ENCODE results near the gene RAD9A. TPM values are rescaled to one million over a fixed set of nuclear protein-coding genes. Genes with fewer than 3 reads are reported as not detected.
"Not testable (repeated sequence)": the region's sequence is repeated elsewhere in the genome, so short reads cannot be mapped to it uniquely, and the experiment has no call there.

Gene RAD9A
- total RNA-seq, 1 experiment from 2014 or later, result 20.3 TPM

GRCh38 chr11:67418476-67419281 lies 26.9 kb downstream of the RAD9A start:
- in situ Hi-C loops (cut with HindIII; ENCODE audit: low sequenced_read_pairs), result no loop called here
- DNase-seq (ENCODE audit: low spot score), result peak; percentile 83

- no peak for DNase-seq (ENCODE audit: low spot score)
- in situ Hi-C loops (cut with HindIII; ENCODE audit: low sequenced_read_pairs), result no loop called here
Measured at GRCh38 chr11:67419325-67420049, 27.7 kb downstream of the RAD9A start.

- no peak for DNase-seq (ENCODE audit: low spot score)
- in situ Hi-C loops (cut with HindIII; ENCODE audit: low sequenced_read_pairs), result no loop called here
Measured at GRCh38 chr11:67420147-67420645, 28.4 kb downstream of the RAD9A start.

GRCh38 chr11:67420646-67421429 lies 29.1 kb downstream of the RAD9A start:
- in situ Hi-C loops (cut with HindIII; ENCODE audit: low sequenced_read_pairs), result no loop called here
- DNase-seq (ENCODE audit: low spot score), result peak; percentile 96

DNA sequence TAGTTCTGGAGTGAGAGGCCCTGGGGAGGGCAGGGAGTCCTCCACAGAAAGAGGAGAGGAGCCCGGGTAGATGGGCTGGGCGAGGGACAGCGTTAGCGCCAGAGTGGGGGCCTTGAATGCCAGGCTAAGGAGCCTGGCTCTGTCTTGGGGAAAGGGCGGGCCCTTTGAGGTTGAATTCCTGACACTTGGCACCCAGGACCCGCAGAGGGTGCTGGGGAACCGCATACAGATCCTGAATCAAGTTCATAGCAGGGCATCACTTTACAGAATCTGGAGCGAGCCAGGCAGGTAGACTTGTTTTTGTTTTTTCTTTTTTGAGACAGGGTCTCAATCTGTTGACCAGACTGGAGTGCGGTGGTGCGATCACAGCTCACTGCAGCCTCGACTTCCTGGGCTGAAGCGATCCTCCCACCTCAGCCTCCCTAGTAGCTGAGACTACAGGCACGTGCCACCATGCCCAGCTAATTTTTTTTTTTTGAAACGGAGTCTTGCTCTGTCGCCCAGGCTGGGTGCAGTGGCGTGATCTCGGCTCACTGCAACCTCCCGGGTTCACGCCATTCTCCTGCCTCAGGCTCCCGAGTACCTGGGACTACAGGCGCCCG lies 29.7 kb downstream of the RAD9A start:
- in situ Hi-C loops (cut with HindIII; ENCODE audit: low sequenced_read_pairs), result no loop called here
- no peak for DNase-seq (ENCODE audit: low spot score)

GRCh38 chr11:67422891-67423290 lies 31.1 kb downstream of the RAD9A start:
- DNase-seq (ENCODE audit: low spot score), result no peak
- in situ Hi-C loops (cut with HindIII; ENCODE audit: low sequenced_read_pairs), result no loop called here

- no peak for DNase-seq (ENCODE audit: low spot score)
- in situ Hi-C loops (cut with HindIII; ENCODE audit: low sequenced_read_pairs), result no loop called here
Measured at GRCh38 chr11:67423466-67423865, 31.7 kb downstream of the RAD9A start.

DNA sequence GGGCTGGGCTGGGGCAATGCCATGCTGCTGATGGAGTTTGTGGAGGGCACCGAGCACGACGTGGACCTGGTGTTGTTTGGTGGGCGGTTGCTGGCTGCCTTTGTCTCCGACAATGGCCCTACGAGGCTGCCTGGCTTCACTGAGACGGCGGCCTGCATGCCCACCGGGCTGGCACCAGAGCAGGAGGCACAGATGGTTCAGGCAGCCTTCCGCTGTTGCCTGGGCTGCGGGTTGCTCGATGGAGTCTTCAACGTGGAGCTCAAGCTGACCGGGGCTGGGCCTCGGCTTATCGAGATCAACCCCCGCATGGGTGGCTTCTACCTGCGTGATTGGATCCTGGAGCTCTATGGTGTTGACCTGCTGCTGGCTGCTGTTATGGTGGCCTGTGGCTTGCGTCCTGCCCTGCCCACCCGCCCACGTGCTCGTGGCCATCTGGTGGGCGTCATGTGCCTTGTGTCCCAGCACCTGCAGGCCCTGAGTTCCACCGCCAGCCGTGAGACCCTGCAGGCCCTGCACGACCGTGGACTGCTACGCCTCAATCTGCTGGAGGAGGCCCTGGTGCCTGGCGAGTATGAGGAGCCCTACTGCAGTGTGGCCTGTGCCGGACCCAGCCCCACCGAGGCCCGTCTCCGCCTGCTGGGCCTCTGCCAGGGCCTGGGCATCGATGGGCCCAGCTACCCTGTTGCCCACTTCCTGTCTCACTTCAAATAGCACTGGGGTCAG lies 32.3 kb downstream of the RAD9A start:
- in situ Hi-C loops (cut with HindIII; ENCODE audit: low sequenced_read_pairs), result no loop called here

DNA sequence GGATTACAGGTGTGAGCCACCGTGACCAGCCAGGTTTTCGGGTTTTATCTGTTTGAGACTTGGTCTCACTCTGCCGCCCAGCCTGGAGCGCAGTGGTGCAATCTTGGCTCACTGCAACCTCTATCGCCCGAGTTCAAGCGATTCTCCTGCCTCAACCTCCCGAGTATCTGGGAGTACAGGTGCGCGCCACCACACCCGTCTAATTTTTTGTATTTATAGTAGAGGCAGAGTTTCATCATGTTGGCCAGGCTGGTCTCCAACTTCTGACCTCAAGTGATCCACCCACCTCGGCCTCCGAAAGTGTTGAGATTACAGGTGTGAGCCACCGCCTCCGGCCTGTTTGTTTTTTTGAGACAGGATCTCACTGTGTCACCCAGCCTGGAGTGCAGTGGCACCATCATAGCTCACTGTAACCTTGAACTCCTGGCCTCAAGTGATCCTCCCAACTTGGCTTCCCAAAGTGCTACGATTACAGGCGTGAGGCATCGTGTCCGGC lies 35.6 kb downstream of the RAD9A start:
- DNase-seq (ENCODE audit: low spot score); in situ Hi-C loops (cut with HindIII; ENCODE audit: low sequenced_read_pairs): not testable (repeated sequence)

More for the DNA sequence above, 32.3 kb downstream of the RAD9A start:
- no peak for DNase-seq (ENCODE audit: low spot score)

DNA sequence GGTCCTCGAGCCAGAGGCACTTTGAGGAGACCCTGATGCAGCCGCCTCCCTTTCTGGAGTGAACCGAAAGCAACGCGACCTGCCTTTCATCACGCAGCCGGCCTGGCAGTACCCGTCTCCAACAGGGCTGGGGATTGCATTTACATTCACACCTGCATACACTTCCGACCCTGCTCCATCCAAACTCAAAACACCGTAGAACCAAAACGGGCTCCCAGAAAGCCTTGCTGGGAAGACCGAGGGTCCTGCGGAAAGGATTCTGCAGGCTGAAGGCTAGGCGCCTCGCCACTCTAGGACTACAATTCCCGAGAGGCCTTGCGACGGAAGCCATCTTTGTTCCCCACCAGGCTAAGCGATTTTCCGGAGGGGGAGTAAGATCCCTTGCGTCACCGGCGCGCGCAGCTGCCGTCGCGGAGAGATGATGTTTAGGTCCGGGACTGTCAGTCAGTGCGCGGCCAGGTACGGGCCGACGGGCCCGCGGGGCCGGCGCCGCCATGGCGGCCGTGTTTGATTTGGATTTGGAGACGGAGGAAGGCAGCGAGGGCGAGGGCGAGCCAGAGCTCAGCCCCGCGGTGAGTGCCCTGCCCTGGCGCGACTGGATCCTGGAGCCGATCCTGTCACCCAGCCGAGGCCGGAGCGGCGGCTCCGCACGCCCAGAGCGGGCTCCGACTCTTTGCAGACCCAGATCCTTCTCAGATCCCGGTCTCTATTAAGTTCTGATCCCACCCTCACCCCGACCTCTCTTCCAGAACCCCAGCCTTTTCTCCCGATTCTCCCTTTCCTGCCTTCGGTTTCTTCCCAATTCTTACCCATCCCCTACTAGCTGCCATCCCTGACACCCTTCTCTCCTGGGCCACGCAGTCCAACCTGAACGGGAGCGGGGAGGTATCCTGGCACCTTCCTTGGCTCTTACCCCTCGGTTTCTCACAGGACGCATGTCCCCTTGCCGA lies 36.5 kb downstream of the RAD9A start, which contains the start of gene RPS6KB2:
TSS of gene RPS6KB2 (plus strand) at position 443 of the 950 bp plus-strand sequence. CDS start at position 495, 52 bp downstream.
- in situ Hi-C loops (cut with HindIII; ENCODE audit: low sequenced_read_pairs), result no loop called here
- peak; percentile 98 for DNase-seq (ENCODE audit: low spot score)

DNA sequence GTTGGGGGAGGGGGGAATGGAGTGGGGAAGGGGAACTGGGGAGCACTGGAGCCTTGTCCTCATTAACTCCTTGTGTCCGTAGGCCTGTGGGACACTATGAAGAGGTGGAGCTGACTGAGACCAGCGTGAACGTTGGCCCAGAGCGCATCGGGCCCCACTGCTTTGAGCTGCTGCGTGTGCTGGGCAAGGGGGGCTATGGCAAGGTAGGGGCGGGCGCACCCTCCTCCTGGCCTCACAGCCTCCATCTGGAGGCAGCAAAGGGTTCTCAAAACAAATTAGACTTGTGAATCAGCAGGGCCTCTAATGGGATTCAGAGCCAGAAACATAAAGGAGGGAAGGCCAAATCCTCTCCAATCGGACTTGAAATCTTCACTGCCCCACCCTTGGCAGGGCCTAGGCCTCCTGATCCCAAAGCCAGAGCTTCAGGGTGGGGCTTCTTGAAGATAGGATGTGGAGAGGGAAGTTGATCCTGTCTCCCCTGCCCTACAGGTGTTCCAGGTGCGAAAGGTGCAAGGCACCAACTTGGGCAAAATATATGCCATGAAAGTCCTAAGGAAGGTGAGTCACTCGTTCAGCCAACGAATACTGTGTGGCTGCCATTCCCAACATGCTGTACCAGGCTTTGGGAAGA lies 37.4 kb downstream of the RAD9A start:
- in situ Hi-C loops (cut with HindIII; ENCODE audit: low sequenced_read_pairs), result no loop called here
- no peak for DNase-seq (ENCODE audit: low spot score)

- in situ Hi-C loops (cut with HindIII; ENCODE audit: low sequenced_read_pairs), result no loop called here
- DNase-seq (ENCODE audit: low spot score), result no peak
Measured at GRCh38 chr11:67429722-67430121, 37.9 kb downstream of the RAD9A start.

DNA sequence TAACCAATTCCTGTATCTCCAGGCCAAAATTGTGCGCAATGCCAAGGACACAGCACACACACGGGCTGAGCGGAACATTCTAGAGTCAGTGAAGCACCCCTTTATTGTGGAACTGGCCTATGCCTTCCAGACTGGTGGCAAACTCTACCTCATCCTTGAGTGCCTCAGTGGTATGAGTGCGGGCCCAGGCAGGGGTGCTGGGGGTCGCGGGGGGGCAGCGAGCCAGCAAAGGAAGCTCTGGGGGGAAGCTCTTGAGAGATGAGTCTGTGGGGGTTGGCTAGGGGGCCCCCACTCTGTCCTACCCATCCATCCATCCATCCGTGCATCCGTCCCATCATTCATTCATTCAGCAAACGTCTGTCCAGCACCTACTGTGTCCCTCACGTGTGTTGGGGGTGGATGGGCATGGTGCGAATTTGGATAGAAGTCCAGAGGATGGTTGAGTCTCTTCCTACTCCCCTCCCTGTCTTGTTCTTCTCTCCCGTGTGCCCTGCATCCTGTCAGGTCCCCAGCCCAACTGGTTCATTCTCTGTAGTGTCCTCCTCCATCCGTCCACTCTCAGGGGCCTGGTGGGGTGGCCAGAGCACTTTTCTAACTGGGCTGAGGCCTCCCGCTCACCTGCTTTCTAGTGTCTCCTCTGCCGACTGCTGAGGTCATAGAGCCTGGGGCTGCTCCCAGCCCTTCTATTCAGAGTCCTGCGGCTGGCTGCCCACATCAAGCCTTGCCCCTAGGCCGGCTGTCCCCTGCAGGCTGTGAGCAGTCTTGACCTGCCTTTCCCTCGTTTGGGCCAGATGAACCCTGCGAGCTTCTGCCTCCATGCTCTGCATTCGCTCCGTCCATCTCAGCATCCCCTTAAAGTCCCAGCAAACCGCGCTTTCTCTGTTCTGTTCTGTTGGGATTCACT lies 39.8 kb downstream of the RAD9A start:
- in situ Hi-C loops (cut with HindIII; ENCODE audit: low sequenced_read_pairs), result no loop called here
- no peak for DNase-seq (ENCODE audit: low spot score)

- DNase-seq (ENCODE audit: low spot score), result no peak
- in situ Hi-C loops (cut with HindIII; ENCODE audit: low sequenced_read_pairs), result no loop called here
Measured at GRCh38 chr11:67432655-67433349, 41.0 kb downstream of the RAD9A start.
